Measurements from ENCODE around the gene CAPN15. TPM values are rescaled to one million over a fixed set of nuclear protein-coding genes. Genes with fewer than 3 reads are reported as not detected.

The CAPN15 gene
- total and polyA plus RNA-seq, 11 donors = 12.0 to 35.5 (median 20.3) TPM

GRCh38 chr16:513950-514349 is 13.6 kb upstream of the CAPN15 start:
- no peaks in the 10 kb centered on the region for H3K27me3 ChIP-seq
- TF ChIP-seq POLR2A (IDR thresholded peaks at IDR 0.05) = no peak
- TF ChIP-seq CTCF (IDR thresholded peaks at IDR 0.05) = no peak
- H3K36me3 ChIP-seq = peaks cover 0 to 52% (median 25%) of the 10 kb centered on the region in 9 donors
- H3K4me1 ChIP-seq = no peaks in the 10 kb centered on the region
- intact Hi-C loops (cut with DNase I) = no loop called here
- 78 to 91% (median 87%) methylated on average over 7 to 10 of the region's 10 CpGs for WGBS, 4 donors
- no peak for ATAC-seq
- H3K4me3 ChIP-seq = no peak overlapping the region
- H3K27ac ChIP-seq = no peak overlapping the region
- H3K9me3 ChIP-seq = no peaks in the 10 kb centered on the region
- DNase-seq = no peak

DNA sequence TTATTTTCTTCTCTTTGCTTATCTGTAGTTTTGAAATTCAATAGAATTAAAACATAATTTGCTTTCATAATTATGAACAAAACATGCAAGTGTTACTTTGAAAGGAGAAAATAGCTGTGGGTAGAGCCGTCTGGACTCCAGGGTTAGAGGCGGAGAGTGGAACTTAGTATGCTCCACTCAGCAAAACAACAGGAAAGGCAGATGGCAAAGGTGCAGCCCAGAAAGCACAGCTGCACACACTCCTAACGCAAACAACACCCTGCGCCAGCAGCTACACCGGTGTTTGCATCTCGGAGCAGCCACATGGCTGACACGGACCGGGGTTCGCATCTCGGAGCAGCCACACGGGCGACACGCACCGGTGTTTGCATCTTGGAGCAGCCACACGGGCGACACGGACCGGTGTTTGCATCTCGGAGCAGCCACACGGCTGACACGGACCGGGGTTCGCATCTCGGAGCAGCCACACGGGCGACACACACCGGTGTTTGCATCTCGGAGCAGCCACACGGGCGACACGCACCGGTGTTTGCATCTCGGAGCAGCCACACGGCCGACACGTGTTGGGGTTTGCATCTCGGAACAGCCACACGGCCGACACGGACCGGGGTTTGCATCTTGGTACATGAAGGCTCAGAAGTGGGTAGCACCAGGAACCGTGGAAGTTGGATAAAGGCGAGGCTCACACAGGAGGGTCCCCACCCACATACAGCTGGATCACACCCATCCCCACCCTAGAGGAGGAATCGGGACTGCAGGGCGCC is 12.2 kb upstream of the CAPN15 start:
- WGBS, 4 donors = 91 to 96% (median 95%) methylated on average over 44 to 45 of the region's 45 CpGs
- Histone ChIP-seq H3K9me3 (no peaks in the 10 kb centered on the region), H3K4me1 (no peaks in the 10 kb centered on the region), H3K36me3 (peaks cover 0 to 56% (median 37%) of the 10 kb centered on the region in 9 donors), H3K27ac (no peak overlapping the region), H3K4me3 (no peak overlapping the region), H3K27me3 (no peaks in the 10 kb centered on the region)
- TF ChIP-seq POLR2A (IDR thresholded peaks at IDR 0.05) (no peak), CTCF (IDR thresholded peaks at IDR 0.05) (no peak)
- no peak for DNase-seq
- intact Hi-C loops (cut with DNase I) = no loop called here
- no peak for ATAC-seq

DNA sequence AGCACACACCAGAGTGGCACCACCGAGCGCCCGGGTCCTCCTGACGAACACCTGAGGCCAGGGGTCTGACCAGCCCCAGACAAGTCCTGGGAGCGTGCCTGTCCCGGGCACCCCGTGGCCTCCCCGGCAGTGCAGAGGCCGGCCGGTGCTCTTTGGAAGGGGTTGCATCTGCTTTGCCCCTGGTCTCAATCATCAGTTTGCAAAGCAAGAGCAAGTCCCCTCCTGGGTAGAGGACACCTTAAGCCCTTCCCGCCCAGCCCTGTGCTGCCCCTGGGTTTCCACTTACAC is 11.6 kb upstream of the CAPN15 start:
- H3K4me1 ChIP-seq = no peaks in the 10 kb centered on the region
- TF ChIP-seq POLR2A (IDR thresholded peaks at IDR 0.05) (no peak), CTCF (IDR thresholded peaks at IDR 0.05) (no peak)
- intact Hi-C loops (cut with DNase I) = no loop called here
- H3K9me3 ChIP-seq = no peaks in the 10 kb centered on the region
- H3K27me3 ChIP-seq = no peaks in the 10 kb centered on the region
- peaks cover 0 to 58% (median 41%) of the 10 kb centered on the region in 9 donors for H3K36me3 ChIP-seq
- ATAC-seq (no peak), DNase-seq (no peak)
- no peak overlapping the region for H3K27ac ChIP-seq
- no peak overlapping the region for H3K4me3 ChIP-seq
- WGBS, 4 donors = 93 to 98% (median 95%) methylated on average over 8 to 11 of the region's 11 CpGs

DNA sequence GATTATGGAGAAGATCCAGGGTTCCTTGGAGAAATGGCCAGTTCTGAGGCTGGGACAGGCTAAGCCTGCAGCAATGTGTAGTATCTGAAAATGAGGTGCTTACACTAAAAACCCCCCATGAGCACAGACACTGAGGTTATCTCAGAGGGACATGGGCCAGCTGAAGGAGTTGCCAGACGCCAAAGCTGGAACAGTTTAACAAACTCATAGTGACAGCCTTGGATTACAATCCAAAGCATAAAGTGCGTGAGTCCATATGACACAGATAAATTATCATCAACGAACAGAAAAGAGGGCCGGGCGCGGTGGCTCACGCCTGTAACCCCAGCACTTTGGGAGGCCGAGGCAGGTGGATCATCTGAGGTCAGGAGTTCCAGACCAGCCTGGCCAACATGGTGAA is 11.2 kb upstream of the CAPN15 start:
- DNase-seq = no peak
- no peaks in the 10 kb centered on the region for H3K4me1 ChIP-seq
- 94 to 96% (median 95%) methylated on average over 8 of the region's 8 CpGs for WGBS, 4 donors

More for the DNA sequence above, 11.2 kb upstream of the CAPN15 start:
- ATAC-seq = no peak
- Histone ChIP-seq H3K4me3 (no peak overlapping the region), H3K36me3 (peaks cover 0 to 61% (median 43%) of the 10 kb centered on the region in 9 donors), H3K27ac (no peak overlapping the region), H3K27me3 (no peaks in the 10 kb centered on the region), H3K9me3 (no peaks in the 10 kb centered on the region)
- TF ChIP-seq CTCF (IDR thresholded peaks at IDR 0.05) = no peak
- TF ChIP-seq POLR2A (IDR thresholded peaks at IDR 0.05) = no peak
- intact Hi-C loops (cut with DNase I) = no loop called here

Measured in heart left ventricle (tissue), 16 donors.